ENCODE data around the gene C19orf33. TPM values are rescaled to one million over a fixed set of nuclear protein-coding genes. Genes with fewer than 3 reads are reported as not detected.

The C19orf33 gene
- total and polyA plus RNA-seq, 10 donors: 3.2 to 53.6 (median 5.3) TPM; not detected in 2

DNA sequence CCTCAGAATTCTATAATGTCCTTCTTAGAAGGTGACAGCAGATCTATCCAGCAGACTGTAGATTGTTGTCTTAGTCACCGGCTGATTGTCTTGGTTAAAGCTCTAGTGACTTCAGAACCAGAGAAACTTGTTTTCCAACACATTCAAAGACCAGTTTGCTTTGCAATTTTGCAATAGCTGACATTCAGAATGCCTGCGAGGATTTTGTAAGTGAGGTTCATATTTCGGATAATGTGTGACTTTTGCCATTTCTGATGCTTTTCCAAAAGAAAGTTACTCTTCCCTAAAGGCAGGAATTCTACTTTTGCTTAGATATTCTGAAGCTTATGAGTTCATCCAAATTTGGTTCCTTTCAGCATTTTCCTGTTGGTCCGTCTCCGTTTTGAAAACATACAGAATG is 26.5 kb upstream of the C19orf33 start:
- H3K4me1 ChIP-seq: peaks cover 32 to 92% (median 69%) of the 10 kb centered on the region in 6 donors
- WGBS, 5 donors: 60 to 75% (median 63%) methylated on average over 5 of the region's 5 CpGs
- peak overlapping the region; percentile 21 to 84 (median 76) for H3K27ac ChIP-seq
- H3K27me3 ChIP-seq (replicated peaks in 1 of 7): no peaks in the 10 kb centered on the region
- no peaks in the 10 kb centered on the region for H3K9me3 ChIP-seq
- no peak overlapping the region for H3K4me3 ChIP-seq
- intact Hi-C loops (cut with DNase I; ENCODE audit: low total_unique reads): no loop called here
- peaks cover 0 to 16% (median 0%) of the 10 kb centered on the region in 6 donors for H3K36me3 ChIP-seq
- no peak for DNase-seq
- TF ChIP-seq POLR2A (IDR thresholded peaks at IDR 0.05) (no peak), POLR2AphosphoS5 (IDR thresholded peaks at IDR 0.05) (no peak)
- TF ChIP-seq, protein P1, sequence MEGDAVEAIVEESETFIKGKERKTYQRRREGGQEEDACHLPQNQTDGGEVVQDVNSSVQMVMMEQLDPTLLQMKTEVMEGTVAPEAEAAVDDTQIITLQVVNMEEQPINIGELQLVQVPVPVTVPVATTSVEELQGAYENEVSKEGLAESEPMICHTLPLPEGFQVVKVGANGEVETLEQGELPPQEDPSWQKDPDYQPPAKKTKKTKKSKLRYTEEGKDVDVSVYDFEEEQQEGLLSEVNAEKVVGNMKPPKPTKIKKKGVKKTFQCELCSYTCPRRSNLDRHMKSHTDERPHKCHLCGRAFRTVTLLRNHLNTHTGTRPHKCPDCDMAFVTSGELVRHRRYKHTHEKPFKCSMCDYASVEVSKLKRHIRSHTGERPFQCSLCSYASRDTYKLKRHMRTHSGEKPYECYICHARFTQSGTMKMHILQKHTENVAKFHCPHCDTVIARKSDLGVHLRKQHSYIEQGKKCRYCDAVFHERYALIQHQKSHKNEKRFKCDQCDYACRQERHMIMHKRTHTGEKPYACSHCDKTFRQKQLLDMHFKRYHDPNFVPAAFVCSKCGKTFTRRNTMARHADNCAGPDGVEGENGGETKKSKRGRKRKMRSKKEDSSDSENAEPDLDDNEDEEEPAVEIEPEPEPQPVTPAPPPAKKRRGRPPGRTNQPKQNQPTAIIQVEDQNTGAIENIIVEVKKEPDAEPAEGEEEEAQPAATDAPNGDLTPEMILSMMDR (IDR thresholded peaks at IDR 0.05 in 8 of 11, conservative IDR thresholded peaks at IDR 0.05 in 3 of 11): no peak

DNA sequence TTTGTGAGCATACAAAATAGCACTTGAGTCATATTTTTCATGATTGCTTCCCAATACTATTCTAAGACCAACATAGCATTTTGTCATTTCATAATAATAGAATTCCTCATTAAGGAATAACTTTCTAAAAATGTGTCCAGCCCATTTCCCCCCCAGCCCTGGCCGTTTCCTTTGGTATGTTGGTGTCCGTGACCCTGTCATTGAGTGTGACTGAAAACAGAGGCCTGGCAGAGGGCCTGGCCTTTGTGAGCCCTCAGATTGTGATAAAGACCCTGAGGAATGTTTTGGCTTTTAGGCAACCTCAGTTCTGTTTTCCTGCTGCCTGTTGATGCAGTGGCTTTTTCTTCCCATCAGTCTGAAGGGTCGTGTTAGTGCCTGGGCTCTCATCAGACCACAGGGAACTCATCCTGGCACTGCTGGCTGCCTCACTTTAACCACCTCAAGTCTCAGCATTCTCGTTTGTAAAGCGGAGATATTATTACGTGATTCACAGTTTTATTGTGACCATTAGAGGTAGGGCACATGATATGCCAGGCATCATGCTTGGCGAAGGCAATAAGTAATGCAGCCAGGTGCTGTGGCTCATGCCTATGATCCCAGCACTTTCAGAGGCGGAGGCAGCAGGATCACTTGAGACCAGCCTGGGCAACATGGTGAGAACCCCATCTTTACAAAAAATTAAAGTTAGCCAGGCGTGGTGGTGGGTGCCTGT is 25.9 kb upstream of the C19orf33 start:
- Histone ChIP-seq H3K4me1 (peaks cover 34 to 98% (median 72%) of the 10 kb centered on the region in 6 donors), H3K9me3 (no peaks in the 10 kb centered on the region), H3K36me3 (peaks cover 0 to 16% (median 0%) of the 10 kb centered on the region in 6 donors), H3K27me3 (replicated peaks in 1 of 7) (no peaks in the 10 kb centered on the region), H3K4me3 (no peak overlapping the region), H3K27ac (peak overlapping the region; percentile 21 to 84 (median 76))
- intact Hi-C loops (cut with DNase I; ENCODE audit: low total_unique reads): no loop called here
- DNase-seq: no peak
- TF ChIP-seq, protein P1 (IDR thresholded peaks at IDR 0.05 in 8 of 11, conservative IDR thresholded peaks at IDR 0.05 in 3 of 11): peak in 1 of 11 experiments; percentile 5
- TF ChIP-seq POLR2A (IDR thresholded peaks at IDR 0.05) (no peak), POLR2AphosphoS5 (IDR thresholded peaks at IDR 0.05) (peak in 2 of 3 donors; percentile 56 to 87)
- 57 to 70% (median 67%) methylated on average over 9 of the region's 9 CpGs for WGBS, 5 donors

DNA sequence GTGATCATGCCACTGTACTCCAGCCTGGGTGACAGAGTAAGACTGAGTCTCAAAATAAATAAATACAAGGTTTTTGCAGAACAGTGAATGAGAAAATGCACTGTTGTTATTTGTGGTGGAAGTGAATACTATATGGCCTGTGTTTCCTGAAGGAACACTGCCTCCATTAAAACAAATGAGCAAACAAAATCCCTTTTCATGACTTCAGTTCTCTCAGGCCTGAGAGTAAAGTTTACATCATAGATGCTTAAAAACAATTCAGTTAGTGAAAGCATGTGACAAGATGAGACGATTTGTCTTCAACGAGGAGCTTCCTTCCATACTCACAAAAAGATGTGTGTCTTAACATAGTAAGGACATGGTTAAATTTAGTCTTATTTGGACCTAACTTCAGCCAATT is 25.3 kb upstream of the C19orf33 start:
- Histone ChIP-seq H3K4me1 (peaks cover 35 to 97% (median 72%) of the 10 kb centered on the region in 6 donors), H3K9me3 (no peaks in the 10 kb centered on the region), H3K27ac (peak overlapping the region; percentile 21 to 84 (median 76)), H3K4me3 (no peak overlapping the region), H3K27me3 (replicated peaks in 1 of 7) (no peaks in the 10 kb centered on the region), H3K36me3 (peaks cover 0 to 16% (median 0%) of the 10 kb centered on the region in 6 donors)
- no peak for DNase-seq
- 46 to 79% (median 60%) methylated on average over 2 of the region's 2 CpGs for WGBS, 5 donors
- intact Hi-C loops (cut with DNase I; ENCODE audit: low total_unique reads): no loop called here
- no peak for TF ChIP-seq POLR2A (IDR thresholded peaks at IDR 0.05)
- no peak for TF ChIP-seq POLR2AphosphoS5 (IDR thresholded peaks at IDR 0.05)
- TF ChIP-seq, protein P1 (IDR thresholded peaks at IDR 0.05 in 8 of 11, conservative IDR thresholded peaks at IDR 0.05 in 3 of 11): no peak

Measured in spleen (tissue), 11 donors.